ENCODE results near the gene CABP1. TPM values are rescaled to one million over a fixed set of nuclear protein-coding genes. Genes with fewer than 3 reads are reported as not detected.

CABP1 gene
- polyA plus RNA-seq, 6 donors from 2014 or later = not detected

DNA sequence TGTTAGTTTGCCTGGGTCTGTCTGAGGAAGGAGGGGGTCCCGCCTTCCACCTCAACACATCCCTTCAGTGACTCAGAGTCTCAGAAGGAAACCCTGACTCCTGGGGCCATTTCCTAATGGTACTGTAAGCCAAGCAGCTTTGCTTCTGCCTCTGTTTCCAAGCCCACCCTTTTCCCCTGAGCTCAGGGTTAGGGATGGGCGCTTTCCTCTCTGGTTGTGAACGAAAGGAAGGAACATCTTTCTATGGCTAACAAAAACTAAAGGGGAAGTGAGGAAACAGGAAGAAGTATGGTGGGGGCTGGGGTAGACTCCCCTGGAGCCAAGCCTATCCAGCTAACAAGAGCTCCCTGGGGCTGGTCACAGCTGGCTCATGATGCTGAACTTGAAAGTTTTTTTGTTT lies 58.2 kb downstream of the CABP1 start:
- no peaks in the 10 kb centered on the region for H3K27me3 Mint-ChIP-seq
- no peaks in the 10 kb centered on the region for H3K9me3 Mint-ChIP-seq
- H3K4me3 Mint-ChIP-seq = no peak overlapping the region
- peaks cover 37 to 41% of the 10 kb centered on the region in 2 donors for H3K36me3 Mint-ChIP-seq
- H3K4me1 Mint-ChIP-seq = peaks cover 3 to 13% (median 11%) of the 10 kb centered on the region in 3 donors
- peak overlapping the region in 1 of 6 donors; percentile 45 for H3K27ac Mint-ChIP-seq
- ATAC-seq (ENCODE audit: low read depth in 2 of 2) (no peak), DNase-seq (no peak)

DNA sequence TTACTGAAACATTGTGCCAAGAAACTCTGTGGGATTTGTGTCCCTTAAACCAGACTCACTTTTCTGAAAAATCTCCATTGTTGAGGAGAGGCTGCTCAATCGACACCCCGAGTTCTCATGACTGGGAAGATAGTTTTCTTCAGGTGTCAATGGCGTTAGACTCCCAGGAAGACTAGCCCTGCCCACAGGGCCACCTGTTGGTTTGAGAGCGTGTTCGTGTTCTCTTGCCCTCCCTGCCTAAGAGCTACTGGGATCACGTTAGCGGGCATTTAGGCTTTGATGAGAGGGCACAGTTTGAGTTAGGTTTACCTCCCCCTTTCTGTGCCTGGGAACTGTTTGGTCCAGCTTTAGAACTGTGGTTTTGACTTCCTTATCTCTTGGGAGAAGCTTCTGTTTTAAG lies 59.1 kb downstream of the CABP1 start:
- no peak for DNase-seq
- Mint-ChIP-seq H3K27me3 (no peaks in the 10 kb centered on the region), H3K36me3 (peaks cover 35 to 39% of the 10 kb centered on the region in 2 donors), H3K27ac (no peak overlapping the region), H3K4me1 (peaks cover 3 to 13% (median 11%) of the 10 kb centered on the region in 3 donors), H3K9me3 (no peaks in the 10 kb centered on the region), H3K4me3 (peak overlapping the region in 1 of 8 donors; percentile 6)
- no peak for ATAC-seq (ENCODE audit: low read depth in 2 of 2)

DNA sequence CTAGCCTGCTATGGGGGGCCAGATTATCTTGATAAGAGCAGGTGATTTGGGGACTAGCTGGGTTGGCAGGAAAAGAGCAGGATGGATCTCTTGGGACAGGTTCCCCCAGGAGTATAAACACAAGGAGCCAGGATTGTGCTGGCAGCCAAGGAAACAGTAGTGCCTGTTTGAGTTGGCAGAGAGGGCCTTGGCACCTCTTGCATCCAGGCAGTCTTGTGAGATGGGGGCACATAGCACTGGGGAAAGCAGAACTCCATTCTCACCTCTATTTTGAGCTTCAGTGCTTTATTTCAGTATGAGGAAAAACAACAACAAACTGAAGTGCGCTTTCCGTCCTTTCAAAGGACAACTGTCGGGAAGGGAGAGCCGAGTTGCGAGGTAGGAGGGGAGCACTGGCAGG lies 60.5 kb downstream of the CABP1 start:
- peak overlapping the region in 2 of 6 donors; percentile 36 to 51 for H3K27ac Mint-ChIP-seq

DNA sequence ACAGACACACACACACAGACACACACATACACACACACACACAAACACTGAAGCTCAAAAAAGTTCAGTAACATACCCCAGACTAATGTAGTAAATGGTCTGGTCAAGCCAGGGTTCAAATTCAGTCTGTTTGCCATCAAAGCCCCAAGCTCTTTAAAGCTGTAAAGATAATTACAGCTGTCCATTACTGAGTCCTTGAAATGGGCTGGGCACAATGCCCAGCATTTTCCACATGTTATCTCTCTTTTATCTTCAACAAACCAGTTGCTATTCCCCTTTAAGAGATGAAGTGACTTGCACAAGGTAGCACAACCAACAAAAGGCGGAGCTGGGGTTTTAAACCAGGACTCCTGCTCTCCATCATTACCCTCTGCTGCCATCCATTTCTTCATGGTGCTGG lies 62.2 kb downstream of the CABP1 start:
- Mint-ChIP-seq H3K27ac (no peak overlapping the region), H3K9me3 (no peaks in the 10 kb centered on the region), H3K4me1 (peaks cover 3 to 13% (median 11%) of the 10 kb centered on the region in 3 donors), H3K36me3 (peaks cover 9 to 19% of the 10 kb centered on the region in 2 donors), H3K27me3 (no peaks in the 10 kb centered on the region), H3K4me3 (no peak overlapping the region)
- no peak for DNase-seq
- no peak for ATAC-seq (ENCODE audit: low read depth in 2 of 2)

More for the DNA sequence above, 60.5 kb downstream of the CABP1 start:
- Mint-ChIP-seq H3K9me3 (no peaks in the 10 kb centered on the region), H3K27me3 (no peaks in the 10 kb centered on the region), H3K4me3 (no peak overlapping the region), H3K4me1 (peaks cover 3 to 13% (median 11%) of the 10 kb centered on the region in 3 donors), H3K36me3 (peaks cover 26 to 32% of the 10 kb centered on the region in 2 donors)
- ATAC-seq (ENCODE audit: low read depth in 2 of 2) = no peak
- no peak for DNase-seq

DNA sequence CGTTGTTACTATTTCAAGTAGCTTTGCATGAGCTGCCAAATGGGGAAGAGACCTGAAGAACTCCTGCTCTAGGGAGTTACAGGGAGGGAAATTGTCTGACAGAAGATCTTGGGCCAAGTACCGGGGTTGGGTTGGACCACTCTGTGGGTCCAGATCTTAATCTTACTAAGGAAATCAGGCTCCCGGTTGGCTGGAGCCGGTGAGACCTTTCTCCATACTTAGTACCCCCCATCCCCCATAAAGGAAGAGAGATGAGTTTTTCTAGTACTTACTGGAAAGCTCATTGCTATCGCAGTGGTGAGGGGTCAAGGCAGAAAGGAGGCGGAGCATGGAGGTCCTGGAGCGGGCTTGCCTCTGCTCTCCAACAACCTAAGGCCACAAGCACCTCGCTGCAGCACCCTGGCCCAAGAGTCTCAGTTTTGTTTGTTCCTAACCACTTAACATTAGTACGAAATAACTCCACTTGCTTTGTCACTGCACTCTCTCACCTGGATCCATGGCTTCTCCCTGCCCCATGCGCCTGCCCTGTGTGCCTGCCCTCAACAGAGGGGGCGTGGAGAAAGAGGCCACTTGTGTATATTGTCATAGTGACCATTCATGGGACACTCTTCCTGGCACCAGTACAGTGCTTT lies 63.0 kb downstream of the CABP1 start:
- H3K4me1 Mint-ChIP-seq = peaks cover 3 to 9% (median 8%) of the 10 kb centered on the region in 3 donors
- H3K4me3 Mint-ChIP-seq = no peak overlapping the region
- no peaks in the 10 kb centered on the region for H3K27me3 Mint-ChIP-seq

DNA sequence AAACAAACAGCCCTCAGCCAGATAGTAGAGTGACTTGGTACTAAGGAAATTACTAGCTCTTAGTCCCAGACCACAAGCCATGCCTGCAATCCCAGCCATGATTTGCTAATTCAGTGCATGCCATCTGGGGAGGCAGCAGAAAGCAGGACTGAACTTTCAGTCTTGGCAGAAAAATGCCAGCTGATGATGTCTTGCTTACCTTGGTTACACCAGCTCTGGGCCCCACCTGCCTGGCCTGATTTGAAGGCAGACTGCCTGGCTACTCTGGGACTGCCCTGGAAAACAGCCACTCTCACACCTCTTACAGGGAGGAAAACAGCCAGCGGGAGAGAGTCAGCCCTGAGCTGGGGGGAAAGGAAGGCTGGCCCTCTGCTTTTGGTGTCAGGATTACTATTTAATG lies 65.2 kb downstream of the CABP1 start:
- no peaks in the 10 kb centered on the region for H3K27me3 Mint-ChIP-seq
- no peaks in the 10 kb centered on the region for H3K9me3 Mint-ChIP-seq
- peaks cover 4 to 10% (median 7%) of the 10 kb centered on the region in 3 donors for H3K4me1 Mint-ChIP-seq
- no peak for ATAC-seq (ENCODE audit: low read depth in 2 of 2)
- H3K27ac Mint-ChIP-seq = no peak overlapping the region
- peaks cover 6 to 14% of the 10 kb centered on the region in 2 donors for H3K36me3 Mint-ChIP-seq
- no peak for DNase-seq
- no peak overlapping the region for H3K4me3 Mint-ChIP-seq

More for the DNA sequence above, 63.0 kb downstream of the CABP1 start:
- no peak for ATAC-seq (ENCODE audit: low read depth in 2 of 2)
- DNase-seq = no peak
- Mint-ChIP-seq H3K36me3 (peaks cover 9 to 19% of the 10 kb centered on the region in 2 donors), H3K9me3 (no peaks in the 10 kb centered on the region), H3K27ac (no peak overlapping the region)

DNA sequence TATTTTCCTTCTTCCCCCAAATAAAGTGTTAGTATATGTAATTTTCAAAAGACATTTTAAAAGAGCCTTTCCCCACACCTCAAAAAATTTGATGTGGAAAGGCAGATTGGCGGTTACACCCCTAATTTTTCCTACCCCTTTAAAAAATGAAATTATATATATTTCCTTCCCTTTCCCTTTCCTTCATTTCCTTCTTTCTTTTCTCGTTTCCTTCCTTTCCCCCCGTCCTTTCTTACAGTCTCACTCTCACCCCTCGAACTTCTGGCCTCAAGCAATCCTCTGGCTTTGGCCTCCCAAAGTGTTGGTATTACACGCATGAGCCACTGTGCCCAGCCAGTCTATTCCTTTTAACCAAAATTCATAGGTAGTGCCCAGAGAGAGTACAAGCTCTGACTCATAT lies 65.6 kb downstream of the CABP1 start:
- ATAC-seq (ENCODE audit: low read depth in 2 of 2) (no peak), DNase-seq (no peak)
- Mint-ChIP-seq H3K4me1 (peaks cover 7 to 11% (median 8%) of the 10 kb centered on the region in 3 donors), H3K4me3 (no peak overlapping the region), H3K36me3 (peaks cover 2 to 10% of the 10 kb centered on the region in 2 donors), H3K9me3 (no peaks in the 10 kb centered on the region), H3K27me3 (no peaks in the 10 kb centered on the region), H3K27ac (no peak overlapping the region)

DNA sequence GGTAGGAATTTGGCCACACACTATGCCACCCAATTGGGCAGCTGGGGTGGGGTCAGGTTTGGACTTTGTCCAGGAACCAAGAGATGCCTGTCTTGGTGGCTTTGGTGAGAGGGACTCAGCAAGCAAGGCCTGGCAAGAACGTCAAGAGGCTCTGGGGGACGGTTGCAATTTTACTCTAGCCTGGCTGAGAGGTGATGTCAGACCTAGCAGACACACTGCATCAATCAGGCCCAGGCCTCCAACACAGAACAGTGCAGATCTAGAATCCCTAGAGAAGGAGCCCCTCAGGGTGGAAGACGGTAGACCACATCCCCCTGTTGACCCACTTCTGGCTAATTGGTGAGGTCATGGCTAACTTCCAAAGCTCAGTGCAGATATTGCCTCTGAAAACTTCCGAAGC lies 68.2 kb downstream of the CABP1 start:
- H3K36me3 Mint-ChIP-seq = peaks cover 0 to 4% of the 10 kb centered on the region in 2 donors
- ATAC-seq (ENCODE audit: low read depth in 2 of 2) = no peak
- H3K27ac Mint-ChIP-seq = peak overlapping the region in 1 of 6 donors; percentile 11
- peaks cover 16 to 27% (median 18%) of the 10 kb centered on the region in 3 donors for H3K4me1 Mint-ChIP-seq
- no peak for DNase-seq
- H3K4me3 Mint-ChIP-seq = peak overlapping the region in 4 of 8 donors; percentile 4 to 96 (median 66)
- no peaks in the 10 kb centered on the region for H3K27me3 Mint-ChIP-seq
- H3K9me3 Mint-ChIP-seq = no peaks in the 10 kb centered on the region

DNA sequence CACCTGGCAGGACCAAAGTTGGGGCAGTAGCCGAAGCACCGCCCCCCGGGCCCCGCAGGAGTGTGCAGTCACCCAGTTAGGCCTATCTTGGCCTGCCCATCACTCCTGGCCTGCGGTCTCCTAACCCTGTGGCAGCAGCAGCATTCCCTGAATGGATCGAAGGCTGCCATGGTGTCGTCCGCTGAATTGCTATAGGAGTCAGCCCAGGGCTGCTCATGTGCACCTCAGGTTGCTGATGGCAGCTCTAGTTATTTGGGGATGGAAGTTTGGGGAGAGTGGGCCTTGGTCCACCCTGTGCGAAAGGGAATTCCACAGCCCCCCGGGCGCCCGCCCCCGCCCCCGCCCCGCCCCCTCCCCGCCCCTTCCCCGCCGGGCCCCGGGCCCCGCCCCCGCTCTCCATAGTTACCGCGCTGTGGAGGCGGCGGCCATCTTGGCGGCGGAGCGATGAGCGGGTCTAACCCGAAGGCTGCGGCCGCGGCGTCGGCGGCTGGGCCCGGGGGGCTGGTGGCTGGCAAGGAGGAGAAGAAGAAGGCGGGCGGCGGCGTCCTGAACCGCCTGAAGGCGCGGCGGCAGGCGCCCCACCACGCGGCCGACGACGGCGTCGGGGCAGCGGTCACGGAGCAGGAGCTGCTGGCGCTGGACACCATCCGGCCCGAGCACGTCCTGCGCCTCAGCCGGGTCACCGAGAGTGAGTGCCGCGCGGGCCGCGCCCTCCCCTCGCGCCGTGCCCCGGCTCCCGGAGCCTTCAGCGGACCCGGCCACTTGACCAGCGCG lies 69.8 kb downstream of the CABP1 start, which contains the start of gene UNC119B:
UNC119B (plus strand) TSS at position 428 of the 774 bp plus-strand sequence; CDS start at position 445, 17 bp downstream.
- peaks cover 22 to 30% (median 22%) of the 10 kb centered on the region in 3 donors for H3K4me1 Mint-ChIP-seq
- H3K9me3 Mint-ChIP-seq = no peaks in the 10 kb centered on the region
- peak within 1 kb of the TSS; percentile 44 to 93 (median 86) for H3K27ac Mint-ChIP-seq
- H3K36me3 Mint-ChIP-seq = peaks cover 0 to 6% of the 10 kb centered on the region in 2 donors
- DNase-seq = peak; percentile 68
- H3K4me3 Mint-ChIP-seq = peak within 1 kb of the TSS; percentile 85 to 96 (median 89)
- ATAC-seq (ENCODE audit: low read depth in 2 of 2) = peak; percentile 86 to 88
- no peaks in the 10 kb centered on the region for H3K27me3 Mint-ChIP-seq

DNA sequence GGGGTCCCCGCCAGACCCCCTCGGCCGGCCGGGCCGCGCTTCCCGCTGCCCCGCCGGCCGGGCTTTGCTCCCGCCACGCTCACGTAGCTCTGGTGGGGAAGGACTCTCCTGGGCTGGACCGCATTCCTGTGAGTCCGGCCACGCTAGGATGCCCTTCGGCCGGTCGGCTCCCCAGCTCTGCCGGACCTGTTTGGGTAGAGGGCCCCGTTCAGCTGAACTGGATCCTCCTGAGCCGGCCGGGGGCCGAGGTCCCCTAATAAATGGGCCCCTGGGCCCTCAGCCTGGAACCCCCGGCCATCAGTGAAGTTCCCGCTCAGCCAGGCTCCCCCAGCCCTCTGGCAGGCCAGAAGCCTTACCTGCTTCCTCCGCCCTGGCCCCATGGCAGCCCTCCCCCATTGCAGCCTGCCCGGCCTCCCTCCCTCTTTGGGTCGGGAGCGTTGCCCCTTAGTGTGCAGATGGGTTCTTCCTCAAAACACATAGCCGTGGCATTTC lies 70.4 kb downstream of the CABP1 start:
- Mint-ChIP-seq H3K4me1 (peaks cover 22 to 30% (median 22%) of the 10 kb centered on the region in 3 donors), H3K27ac (peak overlapping the region in 5 of 6 donors; percentile 60 to 91 (median 87)), H3K4me3 (peak overlapping the region; percentile 85 to 96 (median 89)), H3K36me3 (peaks cover 0 to 6% of the 10 kb centered on the region in 2 donors), H3K9me3 (no peaks in the 10 kb centered on the region), H3K27me3 (no peaks in the 10 kb centered on the region)
- DNase-seq = peak; percentile 40
- ATAC-seq (ENCODE audit: low read depth in 2 of 2) = peak; percentile 44 to 55

DNA sequence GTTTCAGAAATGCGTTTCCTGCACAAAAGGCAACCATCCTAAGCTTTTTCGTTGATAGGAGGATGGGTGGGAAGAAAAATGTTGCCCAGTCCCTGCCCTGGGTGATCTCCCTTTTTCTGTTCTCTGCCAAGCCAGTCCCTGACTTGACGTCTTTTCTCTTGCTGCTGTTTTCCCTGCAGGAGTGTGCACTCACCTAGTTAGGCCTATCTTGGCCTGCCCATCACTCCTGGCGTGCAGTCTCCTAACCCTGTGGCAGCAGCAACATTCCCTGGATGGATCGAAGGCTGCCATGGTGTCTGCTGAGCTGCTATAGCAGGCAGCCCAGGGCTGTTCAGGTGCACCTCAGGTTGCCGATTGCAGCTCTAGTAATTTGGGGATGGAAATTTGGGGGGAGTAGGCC lies 71.0 kb downstream of the CABP1 start:
- Mint-ChIP-seq H3K4me3 (peak overlapping the region; percentile 85 to 96 (median 89)), H3K36me3 (peaks cover 4 to 8% of the 10 kb centered on the region in 2 donors), H3K27ac (peak overlapping the region in 4 of 6 donors; percentile 63 to 91 (median 86)), H3K27me3 (no peaks in the 10 kb centered on the region), H3K9me3 (no peaks in the 10 kb centered on the region), H3K4me1 (peaks cover 22 to 30% (median 25%) of the 10 kb centered on the region in 3 donors)
- DNase-seq = no peak
- no peak for ATAC-seq (ENCODE audit: low read depth in 2 of 2)

DNA sequence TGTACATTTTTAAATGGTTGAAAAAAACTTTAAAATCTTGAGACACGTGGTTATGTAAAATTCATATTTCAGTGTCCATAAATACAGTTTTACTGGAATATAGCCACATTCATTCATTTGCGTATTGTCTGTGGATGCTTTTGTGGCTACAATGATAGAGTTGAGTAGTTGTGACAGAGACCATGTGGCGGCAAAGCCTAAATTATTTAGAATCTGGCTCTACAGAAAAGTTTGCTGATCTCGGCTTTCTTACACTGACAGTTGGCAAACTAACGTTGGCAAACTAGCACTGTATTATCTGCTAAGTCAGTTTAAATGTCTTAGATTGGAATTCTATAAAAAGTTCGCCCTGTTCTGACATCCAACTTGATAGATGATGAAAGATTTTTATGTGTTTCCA lies 72.2 kb downstream of the CABP1 start:
- peaks cover 9 to 13% of the 10 kb centered on the region in 2 donors for H3K36me3 Mint-ChIP-seq
- no peak for DNase-seq
- H3K27me3 Mint-ChIP-seq = no peaks in the 10 kb centered on the region
- H3K9me3 Mint-ChIP-seq = no peaks in the 10 kb centered on the region
- ATAC-seq (ENCODE audit: low read depth in 2 of 2) = no peak
- H3K4me3 Mint-ChIP-seq = peak overlapping the region in 2 of 8 donors; percentile 88 to 96
- H3K4me1 Mint-ChIP-seq = peaks cover 22 to 30% (median 26%) of the 10 kb centered on the region in 3 donors
- peak overlapping the region in 1 of 6 donors; percentile 84 for H3K27ac Mint-ChIP-seq

DNA sequence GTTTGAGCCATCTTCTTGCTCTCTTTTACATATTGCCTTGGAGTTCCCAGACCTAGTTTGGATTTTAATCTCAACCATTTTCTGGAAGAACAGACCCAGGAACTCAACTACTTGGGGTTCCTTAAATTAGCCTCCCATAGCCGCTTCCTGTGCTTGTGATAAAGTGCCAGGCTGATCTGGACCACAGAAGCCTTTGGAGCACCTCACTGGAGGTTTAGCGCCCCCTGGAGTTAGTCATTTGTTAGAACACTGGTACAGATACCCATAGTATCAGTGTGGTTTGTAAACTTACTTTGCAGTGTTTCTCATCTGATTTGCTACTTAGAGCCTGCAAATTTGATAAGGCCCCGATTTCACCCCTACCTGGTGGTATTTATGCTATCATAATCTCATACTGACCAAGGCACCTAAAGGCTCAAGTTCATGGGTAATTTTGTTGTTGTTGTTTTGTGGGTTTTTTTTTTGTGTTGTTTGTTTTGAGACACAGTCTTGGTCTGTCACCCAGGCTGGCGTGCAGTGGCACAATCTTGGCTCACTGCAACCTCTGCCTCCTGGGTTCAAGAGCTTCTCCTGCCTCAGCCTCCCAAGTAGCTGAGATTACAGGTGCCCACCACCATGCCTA lies 73.5 kb downstream of the CABP1 start:
- H3K4me3 Mint-ChIP-seq = peak overlapping the region in 2 of 8 donors; percentile 70 to 96

More for the DNA sequence above, 73.5 kb downstream of the CABP1 start:
- peak overlapping the region in 2 of 6 donors; percentile 30 to 44 for H3K27ac Mint-ChIP-seq
- H3K9me3 Mint-ChIP-seq = no peaks in the 10 kb centered on the region
- ATAC-seq (ENCODE audit: low read depth in 2 of 2) = peak; percentile 60 to 70
- peaks cover 18 to 23% of the 10 kb centered on the region in 2 donors for H3K36me3 Mint-ChIP-seq
- DNase-seq = peak; percentile 76
- no peaks in the 10 kb centered on the region for H3K27me3 Mint-ChIP-seq
- H3K4me1 Mint-ChIP-seq = peaks cover 22 to 31% (median 30%) of the 10 kb centered on the region in 3 donors
